HG03175 (cell line): Measurements from ENCODE around the gene ADAMTS4.

ENCODE experiments used
- ATAC-seq: cut with Tn5 transposase; IDR thresholded peaks from one replicate; pipeline ENCODE4 v1.9.1; 2021; ENCODE audit warnings: mild to moderate bottlenecking, moderate library complexity; ENCODE audit not compliant: unreplicated experiment

ADAMTS4 gene

GRCh38 chr1:161219078-161219892, 20.4 kb upstream of the ADAMTS4 start:
- no peak for ATAC-seq

DNA sequence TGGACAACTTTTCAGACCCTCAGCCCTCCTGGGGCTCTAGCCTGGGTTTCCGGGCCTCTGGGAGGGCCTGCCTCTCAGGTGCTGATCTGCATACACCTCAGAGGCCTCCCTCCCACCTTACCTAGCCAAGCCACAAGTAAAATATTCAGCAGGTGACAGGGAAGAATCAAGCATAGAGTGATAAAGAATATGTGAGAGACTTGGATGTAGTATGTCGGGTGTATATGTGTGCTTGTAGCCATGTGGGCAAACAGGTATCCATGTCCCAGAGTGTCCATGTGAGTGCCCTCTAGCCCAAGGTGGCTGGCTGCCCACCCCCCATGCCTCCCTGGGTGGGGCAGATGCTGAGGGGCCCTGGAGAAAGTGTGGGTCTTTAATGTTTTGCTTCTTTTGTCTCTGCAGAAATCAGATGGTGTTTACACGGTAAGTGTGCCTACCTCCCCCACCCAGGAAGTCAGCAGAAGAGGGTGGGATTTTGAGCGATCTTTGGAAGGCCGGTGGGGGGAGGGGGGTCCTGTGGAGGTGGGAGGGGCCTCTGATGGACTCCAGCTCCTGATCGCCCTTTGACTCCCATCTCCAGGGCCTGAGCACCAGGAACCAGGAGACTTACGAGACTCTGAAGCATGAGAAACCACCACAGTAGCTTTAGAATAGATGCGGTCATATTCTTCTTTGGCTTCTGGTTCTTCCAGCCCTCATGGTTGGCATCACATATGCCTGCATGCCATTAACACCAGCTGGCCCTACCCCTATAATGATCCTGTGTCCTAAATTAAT, 19.6 kb upstream of the ADAMTS4 start:
- ATAC-seq = no peak

GRCh38 chr1:161217831-161218230, 19.0 kb upstream of the ADAMTS4 start:
- no peak for ATAC-seq

GRCh38 chr1:161216945-161217712, 18.3 kb upstream of the ADAMTS4 start:
- peak; percentile 90 for ATAC-seq

DNA sequence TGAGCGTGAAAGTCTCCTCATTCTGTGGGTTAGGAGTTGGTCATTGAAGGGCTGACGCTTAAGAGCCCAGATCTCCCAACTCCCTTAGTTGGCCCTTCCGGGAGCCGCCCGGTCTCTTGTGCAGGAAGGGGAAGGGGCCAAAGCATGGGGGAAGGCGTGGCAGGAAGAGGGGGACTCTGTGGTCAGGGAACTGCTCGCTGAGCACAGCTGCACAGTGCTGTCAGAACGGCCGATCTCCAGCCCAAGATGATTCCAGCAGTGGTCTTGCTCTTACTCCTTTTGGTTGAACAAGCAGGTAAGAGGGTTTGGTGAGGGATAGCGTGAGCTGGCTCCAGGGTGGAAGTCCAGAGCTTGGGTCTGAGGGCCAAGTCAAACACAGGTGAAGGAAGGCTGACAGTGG, 16.2 kb upstream of the ADAMTS4 start, which contains the start of gene FCER1G:
Gene FCER1G, plus strand, starts transcription at position 220 of the 400 bp plus-strand sequence. Its CDS starts 27 bp downstream, at position 247.
- ATAC-seq = no peak

DNA sequence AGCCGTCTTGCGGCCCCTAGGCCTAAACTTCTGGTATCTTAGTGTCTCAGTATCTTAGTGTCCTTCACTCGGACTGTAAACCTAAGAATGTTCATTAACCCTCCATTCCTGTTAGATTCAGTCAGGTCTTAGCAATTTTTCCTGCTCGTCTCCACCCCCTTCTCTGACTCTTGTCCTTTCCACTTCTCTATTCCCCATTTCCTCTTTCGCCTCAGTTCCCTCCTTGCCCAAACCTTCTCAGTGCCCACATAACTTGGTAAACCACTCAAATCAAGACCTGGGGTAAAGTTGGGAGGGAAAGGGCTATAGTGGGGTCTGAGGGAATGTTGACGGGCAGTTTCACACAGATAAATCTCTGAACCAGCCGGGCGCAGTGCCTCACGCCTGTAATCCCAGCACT, 15.5 kb upstream of the ADAMTS4 start:
- ATAC-seq = no peak

GRCh38 chr1:161209790-161210409, 11.0 kb upstream of the ADAMTS4 start:
- peak; percentile 61 for ATAC-seq

GRCh38 chr1:161207173-161207572, 8.3 kb upstream of the ADAMTS4 start:
- ATAC-seq = no peak

DNA sequence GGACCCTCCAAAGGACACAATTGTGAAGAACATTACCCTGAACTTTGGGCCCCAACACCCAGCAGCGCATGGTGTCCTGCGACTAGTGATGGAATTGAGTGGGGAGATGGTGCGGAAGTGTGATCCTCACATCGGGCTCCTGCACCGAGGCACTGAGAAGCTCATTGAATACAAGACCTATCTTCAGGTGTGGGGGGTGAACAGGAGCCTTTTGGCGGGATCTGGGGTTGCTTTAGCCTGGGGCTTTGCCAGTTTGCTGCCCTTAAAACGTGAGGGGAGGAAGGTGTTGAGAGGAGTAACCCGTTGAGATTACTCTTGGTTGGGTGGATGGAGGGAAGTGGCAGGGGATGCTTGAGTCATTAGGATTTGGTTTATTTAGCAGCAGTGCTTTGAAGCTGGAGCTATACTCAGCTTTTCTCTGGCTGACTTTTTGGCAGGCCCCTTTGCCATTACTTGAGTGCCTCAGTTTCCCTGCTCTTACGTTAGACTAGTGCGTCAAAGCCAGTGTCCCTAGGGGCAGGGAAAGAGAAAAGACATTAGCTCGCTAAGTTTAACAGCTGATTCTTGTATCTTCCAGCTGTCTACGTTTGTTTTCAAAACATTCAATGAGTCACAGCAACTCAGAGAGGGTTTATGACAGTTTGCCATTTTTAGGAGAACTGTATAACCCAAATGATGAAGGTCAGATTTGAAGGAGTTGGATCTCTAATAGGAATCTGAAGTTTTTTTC, 7.7 kb upstream of the ADAMTS4 start:
- no peak for ATAC-seq

- ATAC-seq = peak; percentile 98
Measured at GRCh38 chr1:161201836-161202712, 3.2 kb upstream of the ADAMTS4 start, which contains the start of gene NDUFS2. NDUFS2 (plus strand) TSS chr1:161202367; CDS start chr1:161202386, 19 bp downstream.

DNA sequence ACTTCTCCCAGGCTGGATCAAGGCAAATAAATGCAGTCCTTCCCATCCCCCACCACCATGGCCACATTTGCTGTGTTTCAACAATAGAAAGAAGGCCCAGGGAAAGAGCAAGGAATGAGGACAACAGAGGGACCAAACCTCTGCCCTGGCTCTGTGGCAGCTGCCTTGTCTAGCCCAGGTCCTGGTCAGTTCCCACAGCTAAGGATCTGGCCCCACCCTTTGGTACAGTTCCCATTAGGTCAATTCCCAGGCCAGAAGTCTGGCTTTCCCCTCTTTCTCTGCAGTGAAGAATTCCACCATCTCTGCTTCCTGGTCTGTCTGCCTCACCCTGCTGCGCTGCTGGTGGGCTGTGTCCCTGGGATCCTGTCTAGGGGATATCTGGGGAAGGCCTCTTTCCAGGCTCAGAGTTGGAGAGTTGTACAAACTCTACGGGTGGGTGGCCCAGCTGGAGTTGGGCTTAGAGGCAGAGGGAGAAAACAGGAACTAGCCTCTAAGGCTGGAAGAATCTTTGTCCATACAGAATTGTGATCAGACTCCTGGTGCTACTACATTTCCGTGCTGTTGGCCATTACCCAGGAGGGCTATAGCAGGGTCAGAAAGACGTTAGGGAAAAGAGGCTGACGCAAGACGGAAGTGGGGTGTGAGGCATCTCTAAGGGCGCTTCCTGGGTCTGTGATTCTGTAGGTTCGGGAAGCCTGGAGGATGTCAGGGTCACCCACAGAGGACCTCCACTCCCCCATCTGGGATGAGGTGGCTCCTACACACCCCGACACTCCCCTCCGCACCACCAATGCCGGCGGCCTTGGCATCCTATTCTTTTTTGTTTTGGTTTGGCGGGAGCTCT, 2.4 kb upstream of the ADAMTS4 start:
- no peak for ATAC-seq

GRCh38 chr1:161200421-161200991, 1.7 kb upstream of the ADAMTS4 start:
- ATAC-seq = no peak

DNA sequence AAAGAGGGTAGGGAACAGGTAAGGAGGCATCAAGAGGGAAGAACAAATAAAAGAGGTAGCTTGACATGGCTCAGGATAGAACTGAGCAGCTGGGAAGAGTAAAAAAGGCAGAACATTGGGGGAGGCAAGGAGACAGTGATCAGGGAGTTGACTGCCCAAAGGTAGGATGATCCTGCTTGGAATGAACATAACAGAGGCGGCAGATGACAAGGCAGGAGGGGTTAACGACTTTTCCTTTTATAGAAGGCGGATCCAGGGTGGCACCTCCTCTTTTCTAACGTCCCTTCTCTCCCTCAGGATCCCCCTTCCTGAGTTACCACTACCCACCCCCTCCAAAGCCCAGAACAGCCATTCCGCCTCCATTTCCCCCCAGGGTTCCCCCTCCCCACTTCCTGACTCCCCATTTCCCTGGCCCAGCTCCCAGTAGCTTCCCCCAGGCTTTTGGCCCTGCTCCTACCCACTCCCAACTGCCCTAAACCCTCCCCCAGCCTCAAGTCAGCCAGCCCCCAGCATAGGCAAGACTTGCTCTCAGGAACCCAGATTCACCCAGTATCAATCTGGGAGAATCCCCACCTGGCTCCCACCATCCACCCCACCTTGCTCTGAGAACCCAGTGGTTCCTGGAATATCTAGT, 769 bp upstream of the ADAMTS4 start:
- ATAC-seq = no peak

DNA sequence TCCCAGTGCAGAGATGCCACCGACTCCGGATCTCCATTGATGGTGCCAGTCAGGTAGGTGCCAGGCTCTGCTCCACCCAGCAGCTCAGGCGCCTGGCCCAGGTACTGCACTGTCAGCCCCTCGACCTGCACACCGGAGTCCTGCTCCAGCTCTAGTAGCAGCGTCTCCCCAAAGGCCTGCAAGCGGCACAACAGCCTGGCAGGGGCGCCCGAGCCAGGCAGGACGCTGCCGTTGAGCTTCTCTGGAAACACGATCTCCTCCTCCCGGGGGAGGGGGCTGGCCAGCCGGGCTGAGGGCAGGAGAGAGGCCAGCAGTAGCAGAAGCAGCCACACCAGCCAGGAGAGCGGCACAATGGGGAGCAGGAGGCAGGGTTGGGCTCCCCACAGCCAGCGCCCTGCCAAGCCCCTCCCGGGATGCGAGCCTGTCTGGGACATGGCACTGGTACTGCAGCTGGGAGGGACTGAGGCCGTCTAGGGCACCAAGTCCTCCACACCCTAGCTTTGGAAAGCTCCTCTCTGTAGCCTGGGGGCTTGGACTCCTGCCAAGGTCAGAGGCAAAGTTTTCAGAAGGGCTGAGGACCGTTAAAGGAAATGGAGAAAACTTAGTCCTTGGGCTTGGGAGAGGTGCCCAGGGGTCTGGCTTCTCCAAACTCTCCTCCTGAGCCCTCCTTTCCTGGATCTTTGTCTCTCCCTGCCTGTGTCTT, 509 bp downstream of the ADAMTS4 start:
- no peak for ATAC-seq

DNA sequence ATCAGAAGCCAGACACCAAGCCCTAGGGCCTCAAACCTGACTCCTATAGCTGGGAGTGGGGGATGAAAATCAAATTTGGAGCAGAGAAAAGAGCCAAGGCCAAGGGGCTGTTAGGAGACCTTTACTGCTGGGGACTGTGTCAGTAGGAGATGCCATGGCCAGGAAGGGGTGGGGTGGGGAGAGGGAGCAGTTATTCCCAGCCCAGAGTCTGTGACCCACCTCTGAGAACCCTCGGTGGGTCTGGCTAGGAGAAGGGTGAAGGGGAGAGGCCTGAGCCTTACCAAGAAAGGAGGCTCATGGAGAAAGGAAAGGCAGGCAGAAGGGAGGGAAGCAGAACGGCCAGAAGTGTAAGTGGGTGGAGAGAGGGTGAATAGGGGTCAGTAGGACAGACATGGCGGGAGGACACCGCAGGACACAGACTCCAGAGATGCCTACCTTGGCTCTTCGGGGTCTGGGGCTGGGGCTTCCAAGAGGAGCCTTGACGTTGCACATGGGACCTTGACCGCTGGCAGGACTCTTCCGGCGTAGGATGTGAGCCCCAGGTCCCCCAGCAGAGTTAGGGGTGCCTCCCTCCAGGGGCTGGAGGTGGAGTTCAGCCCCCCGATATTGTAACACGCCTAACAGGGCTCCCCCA, 1.2 kb downstream of the ADAMTS4 start:
- ATAC-seq = no peak
